CD4-positive, CD25-positive, alpha-beta regulatory T cell (primary cell): ENCODE data around the gene BUB3. TPM values are rescaled to one million over a fixed set of nuclear protein-coding genes. Genes with fewer than 3 reads are reported as not detected.

Experiments used
- ATAC-seq, 2 donors: fragments of 150-1000 bp; cut with Tn5 transposase; one replicate each; pipeline ENCODE4 v1.10.0; 2021; ENCODE audit warnings: low read depth in 2 of 2, moderate number of reproducible peaks in 2 of 2, moderate library complexity in 1 of 2
- DNase-seq, 3 donors: peaks; one replicate each; pipeline versions ENCODE4 v3.0.0 to v3.0.0-alpha.2; 2012 to 2022; ENCODE audit warnings: mixed read lengths in 1 of 3
- H3K27ac ChIP-seq: one replicate; pipeline ENCODE4 v1.7.0; 2013; ENCODE audit warnings: mild to moderate bottlenecking, low read length; ENCODE audit not compliant: insufficient read depth, poor library complexity, severe bottlenecking
- H3K27me3 ChIP-seq: one replicate; pipeline ENCODE4 v1.7.0; 2013; ENCODE audit warnings: low read length; ENCODE audit not compliant: control insufficient read depth, insufficient read depth
- H3K36me3 ChIP-seq: one replicate; pipeline ENCODE4 v1.7.0; 2013; ENCODE audit warnings: mild to moderate bottlenecking, low read length, moderate library complexity; ENCODE audit not compliant: control insufficient read depth, insufficient read depth
- H3K4me1 ChIP-seq: 2 replicates; pipeline ENCODE4 v1.7.0; 2013; ENCODE audit warnings: mild to moderate bottlenecking, low read length; ENCODE audit not compliant: insufficient read depth, control insufficient read depth, poor library complexity, severe bottlenecking
- H3K4me3 ChIP-seq: one replicate; pipeline ENCODE4 v1.7.0; 2013; ENCODE audit warnings: low read depth, mild to moderate bottlenecking, low read length, moderate library complexity
- H3K9me3 ChIP-seq, 2 experiments: 1 replicate in 1 of 2; 2 replicates in 1 of 2; pipeline ENCODE4 v1.7.0; 2013; ENCODE audit warnings: low read length in 2 of 2, mild to moderate bottlenecking in 1 of 2, moderate library complexity in 1 of 2; ENCODE audit not compliant: control insufficient read depth in 2 of 2
- H3K27ac Mint-ChIP-seq, 3 donors: one replicate each; pipeline ENCODE4 v1.8.0; 2020 to 2022; ENCODE audit warnings: mild to moderate bottlenecking in 3 of 3, mixed read lengths in 3 of 3, moderate library complexity in 2 of 3
- H3K27me3 Mint-ChIP-seq: one replicate; pipeline ENCODE4 v1.8.0; 2022; ENCODE audit warnings: mild to moderate bottlenecking, mixed read lengths
- H3K36me3 Mint-ChIP-seq: one replicate; pipeline ENCODE4 v1.8.0; 2020; ENCODE audit warnings: mixed read lengths
- H3K4me1 Mint-ChIP-seq, 4 donors: one replicate each; pipeline ENCODE4 v1.8.0; 2020 to 2022; ENCODE audit warnings: mixed read lengths in 4 of 4, mild to moderate bottlenecking in 1 of 4
- H3K4me3 Mint-ChIP-seq, 4 donors: one replicate each; pipeline ENCODE4 v1.8.0; 2020 to 2022; ENCODE audit warnings: mild to moderate bottlenecking in 4 of 4, mixed read lengths in 4 of 4, moderate library complexity in 3 of 4
- H3K9me3 Mint-ChIP-seq, 7 donors: one replicate each; pipeline ENCODE4 v1.8.0; 2020 to 2022; ENCODE audit warnings: mixed read lengths in 7 of 7, mild to moderate bottlenecking in 3 of 7, moderate library complexity in 2 of 7
- polyA plus RNA-seq, 4 donors: library from polyadenylated mRNA; unstranded; fragments of 300-500 nt; fragmentation: Illumina TruSeq; gene quantifications; one replicate each; pipeline ENCODE4 v1.2.3, GENCODE V29; 2021
- total RNA-seq: library from RNA; stranded (reverse); gene quantifications from one replicate; pipeline ENCODE4 v1.2.3, GENCODE V29; 2022

BUB3 gene
- total and polyA plus RNA-seq, 5 donors from 2014 or later, result 162 to 369 (median 331) TPM

GRCh38 chr10:123150986-123151736 is 3.0 kb upstream of the BUB3 start:
- Histone ChIP-seq H3K27me3 (peaks cover 25% of the 10 kb centered on the region), H3K36me3 (peaks cover 2% of the 10 kb centered on the region), H3K9me3 (no peaks in the 10 kb centered on the region), H3K27ac (no peak overlapping the region), H3K4me3 (no peak overlapping the region), H3K4me1 (peaks cover 75% of the 10 kb centered on the region)
- Mint-ChIP-seq H3K4me1 (peaks cover 7 to 73% (median 35%) of the 10 kb centered on the region in 4 donors), H3K36me3 (peaks cover 5% of the 10 kb centered on the region), H3K27ac (no peak overlapping the region), H3K9me3 (no peaks in the 10 kb centered on the region), H3K4me3 (peak overlapping the region; percentile 84 to 95 (median 89)), H3K27me3 (peaks cover 55% of the 10 kb centered on the region)
- peak in 2 of 3 donors; percentile 35 to 50 for DNase-seq
- ATAC-seq, result no peak

- H3K27ac Mint-ChIP-seq, result no peak overlapping the region
These were observed 2.5 kb upstream of the BUB3 start for GRCh38 chr10:123151737-123152135.

GRCh38 chr10:123153486-123154091 is 613 bp upstream of the BUB3 start:
- peak overlapping the region; percentile 82 for H3K27ac ChIP-seq
- ATAC-seq, result no peak
- H3K9me3 ChIP-seq, result no peaks in the 10 kb centered on the region
- H3K27ac Mint-ChIP-seq, result peak overlapping the region; percentile 97 to 100 (median 100)
- no peak for DNase-seq
- H3K4me1 Mint-ChIP-seq, result peaks cover 23 to 88% (median 49%) of the 10 kb centered on the region in 4 donors
- no peaks in the 10 kb centered on the region for H3K9me3 Mint-ChIP-seq
- peaks cover 15% of the 10 kb centered on the region for H3K27me3 ChIP-seq
- peaks cover 43% of the 10 kb centered on the region for H3K27me3 Mint-ChIP-seq
- peaks cover 27% of the 10 kb centered on the region for H3K36me3 Mint-ChIP-seq
- H3K4me3 Mint-ChIP-seq, result peak overlapping the region; percentile 95 to 100 (median 100)
- peaks cover 75% of the 10 kb centered on the region for H3K4me1 ChIP-seq
- H3K36me3 ChIP-seq, result peaks cover 22% of the 10 kb centered on the region
- H3K4me3 ChIP-seq, result peak overlapping the region; percentile 71

More at GRCh38 chr10:123151737-123152135, 2.5 kb upstream of the BUB3 start:
- peaks cover 73% of the 10 kb centered on the region for H3K4me1 ChIP-seq
- H3K36me3 ChIP-seq, result peaks cover 6% of the 10 kb centered on the region
- peaks cover 52% of the 10 kb centered on the region for H3K27me3 Mint-ChIP-seq
- no peak overlapping the region for H3K27ac ChIP-seq
- H3K9me3 ChIP-seq, result no peaks in the 10 kb centered on the region
- H3K9me3 Mint-ChIP-seq, result no peaks in the 10 kb centered on the region
- ATAC-seq, result no peak
- H3K4me3 Mint-ChIP-seq, result peak overlapping the region; percentile 84 to 95 (median 89)
- H3K36me3 Mint-ChIP-seq, result peaks cover 8% of the 10 kb centered on the region
- peaks cover 22% of the 10 kb centered on the region for H3K27me3 ChIP-seq
- DNase-seq, result no peak
- H3K4me3 ChIP-seq, result no peak overlapping the region
- peaks cover 10 to 76% (median 37%) of the 10 kb centered on the region in 4 donors for H3K4me1 Mint-ChIP-seq

GRCh38 chr10:123154711-123155505 is 706 bp downstream of the BUB3 start:
- DNase-seq, result peak in 2 of 3 donors; percentile 34 to 59
- no peaks in the 10 kb centered on the region for H3K9me3 Mint-ChIP-seq

GRCh38 chr10:123156078-123156477 is 1.9 kb downstream of the BUB3 start:
- H3K9me3 Mint-ChIP-seq, result no peaks in the 10 kb centered on the region
- Histone ChIP-seq H3K4me1 (peaks cover 72% of the 10 kb centered on the region), H3K4me3 (peak overlapping the region; percentile 90), H3K27ac (no peak overlapping the region), H3K36me3 (peaks cover 31% of the 10 kb centered on the region), H3K9me3 (no peaks in the 10 kb centered on the region), H3K27me3 (peaks cover 4% of the 10 kb centered on the region)
- H3K27ac Mint-ChIP-seq, result peak overlapping the region; percentile 52 to 62 (median 57)
- peaks cover 27% of the 10 kb centered on the region for H3K36me3 Mint-ChIP-seq
- H3K4me1 Mint-ChIP-seq, result peaks cover 42 to 91% (median 61%) of the 10 kb centered on the region in 4 donors
- DNase-seq (no peak), ATAC-seq (no peak)
- H3K4me3 Mint-ChIP-seq, result peak overlapping the region; percentile 95 to 100 (median 100)
- H3K27me3 Mint-ChIP-seq, result peaks cover 21% of the 10 kb centered on the region

More at GRCh38 chr10:123154711-123155505, 706 bp downstream of the BUB3 start:
- Histone ChIP-seq H3K27ac (peak overlapping the region; percentile 82), H3K4me1 (peaks cover 72% of the 10 kb centered on the region), H3K36me3 (peaks cover 31% of the 10 kb centered on the region), H3K27me3 (peaks cover 8% of the 10 kb centered on the region), H3K4me3 (peak overlapping the region; percentile 90), H3K9me3 (no peaks in the 10 kb centered on the region)
- Mint-ChIP-seq H3K4me3 (peak overlapping the region; percentile 95 to 100 (median 100)), H3K36me3 (peaks cover 27% of the 10 kb centered on the region), H3K4me1 (peaks cover 32 to 90% (median 55%) of the 10 kb centered on the region in 4 donors), H3K27ac (peak overlapping the region; percentile 97 to 100 (median 100)), H3K27me3 (peaks cover 32% of the 10 kb centered on the region)
- ATAC-seq, result no peak

GRCh38 chr10:123157210-123157609 is 3.0 kb downstream of the BUB3 start:
- H3K9me3 ChIP-seq, result no peaks in the 10 kb centered on the region
- ATAC-seq, result no peak
- H3K4me1 Mint-ChIP-seq, result peaks cover 47 to 90% (median 66%) of the 10 kb centered on the region in 4 donors
- H3K27ac Mint-ChIP-seq, result peak overlapping the region in 1 of 3 donors; percentile 18
- H3K4me3 Mint-ChIP-seq, result peak overlapping the region; percentile 95 to 100 (median 100)
- no peak for DNase-seq
- H3K4me1 ChIP-seq, result peaks cover 78% of the 10 kb centered on the region
- no peak overlapping the region for H3K27ac ChIP-seq
- H3K27me3 ChIP-seq, result no peaks in the 10 kb centered on the region
- peak overlapping the region; percentile 71 for H3K4me3 ChIP-seq
- peaks cover 10% of the 10 kb centered on the region for H3K27me3 Mint-ChIP-seq
- H3K36me3 ChIP-seq, result peaks cover 37% of the 10 kb centered on the region
- no peaks in the 10 kb centered on the region for H3K9me3 Mint-ChIP-seq
- H3K36me3 Mint-ChIP-seq, result peaks cover 35% of the 10 kb centered on the region

- peaks cover 43% of the 10 kb centered on the region for H3K36me3 Mint-ChIP-seq
- peaks cover 47 to 88% (median 64%) of the 10 kb centered on the region in 4 donors for H3K4me1 Mint-ChIP-seq
- Histone ChIP-seq H3K27ac (peak overlapping the region; percentile 52), H3K36me3 (peaks cover 52% of the 10 kb centered on the region), H3K4me1 (peaks cover 75% of the 10 kb centered on the region), H3K9me3 (no peaks in the 10 kb centered on the region), H3K4me3 (peak overlapping the region; percentile 71), H3K27me3 (no peaks in the 10 kb centered on the region)
- peak overlapping the region; percentile 26 to 100 (median 84) for H3K4me3 Mint-ChIP-seq
- H3K27me3 Mint-ChIP-seq, result peaks cover 4% of the 10 kb centered on the region
- ATAC-seq (no peak), DNase-seq (no peak)
- no peaks in the 10 kb centered on the region for H3K9me3 Mint-ChIP-seq
- peak overlapping the region; percentile 11 to 85 (median 29) for H3K27ac Mint-ChIP-seq
These were observed 4.5 kb downstream of the BUB3 start for GRCh38 chr10:123158682-123159081.
